ENCODE results near the gene IL16.

IL16 gene

DNA sequence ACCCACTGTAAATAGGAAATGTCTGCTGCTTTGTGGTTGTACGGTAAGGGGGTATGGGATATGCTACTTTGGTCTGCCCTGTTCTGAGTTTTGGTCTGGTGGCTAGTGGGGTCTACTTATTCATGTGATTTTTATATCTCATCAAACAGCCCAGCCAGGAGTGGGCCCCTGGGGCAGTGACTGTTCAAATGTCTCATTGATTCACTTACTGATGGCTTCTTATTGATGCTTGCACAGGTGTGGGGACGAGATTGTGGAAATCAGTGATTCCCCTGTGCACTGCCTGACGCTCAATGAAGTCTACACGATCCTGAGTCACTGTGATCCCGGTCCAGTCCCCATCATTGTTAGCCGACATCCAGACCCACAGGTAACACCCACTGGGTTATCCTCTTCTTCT lies 88.8 kb downstream of the IL16 start:
- H3K27ac ChIP-seq = no peak overlapping the region
- no peak for TF ChIP-seq ZFX (IDR thresholded peaks at IDR 0.05; ENCODE audit: borderline replicate concordance)
- TF ChIP-seq, protein P1, sequence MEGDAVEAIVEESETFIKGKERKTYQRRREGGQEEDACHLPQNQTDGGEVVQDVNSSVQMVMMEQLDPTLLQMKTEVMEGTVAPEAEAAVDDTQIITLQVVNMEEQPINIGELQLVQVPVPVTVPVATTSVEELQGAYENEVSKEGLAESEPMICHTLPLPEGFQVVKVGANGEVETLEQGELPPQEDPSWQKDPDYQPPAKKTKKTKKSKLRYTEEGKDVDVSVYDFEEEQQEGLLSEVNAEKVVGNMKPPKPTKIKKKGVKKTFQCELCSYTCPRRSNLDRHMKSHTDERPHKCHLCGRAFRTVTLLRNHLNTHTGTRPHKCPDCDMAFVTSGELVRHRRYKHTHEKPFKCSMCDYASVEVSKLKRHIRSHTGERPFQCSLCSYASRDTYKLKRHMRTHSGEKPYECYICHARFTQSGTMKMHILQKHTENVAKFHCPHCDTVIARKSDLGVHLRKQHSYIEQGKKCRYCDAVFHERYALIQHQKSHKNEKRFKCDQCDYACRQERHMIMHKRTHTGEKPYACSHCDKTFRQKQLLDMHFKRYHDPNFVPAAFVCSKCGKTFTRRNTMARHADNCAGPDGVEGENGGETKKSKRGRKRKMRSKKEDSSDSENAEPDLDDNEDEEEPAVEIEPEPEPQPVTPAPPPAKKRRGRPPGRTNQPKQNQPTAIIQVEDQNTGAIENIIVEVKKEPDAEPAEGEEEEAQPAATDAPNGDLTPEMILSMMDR (IDR thresholded peaks at IDR 0.05) = no peak

DNA sequence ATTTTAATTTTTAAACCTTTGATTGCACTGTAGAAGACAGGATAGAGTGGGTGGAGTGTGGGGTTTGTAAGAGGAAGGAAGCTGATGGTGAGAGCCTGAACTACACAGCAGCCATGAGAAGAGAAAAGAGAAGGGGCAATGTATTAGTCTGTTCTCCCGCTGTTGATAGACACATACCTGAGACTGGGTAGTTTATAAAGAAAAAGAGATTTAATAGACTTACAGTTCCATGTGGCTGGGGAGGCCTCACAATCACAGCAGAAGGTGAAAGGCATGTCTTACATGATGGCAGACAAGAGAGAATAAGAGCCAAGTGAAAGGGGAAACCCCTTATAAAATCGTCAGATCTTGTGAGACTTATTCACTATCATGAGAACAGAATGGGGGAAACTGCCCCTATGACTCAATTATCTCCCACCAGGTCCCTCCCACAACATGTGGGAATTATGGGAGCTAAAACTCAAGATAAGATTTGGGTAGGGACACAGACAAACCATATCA lies 90.0 kb downstream of the IL16 start:
- TF ChIP-seq, protein P1 (IDR thresholded peaks at IDR 0.05) = no peak
- no peak for TF ChIP-seq ZFX (IDR thresholded peaks at IDR 0.05; ENCODE audit: borderline replicate concordance)
- H3K27ac ChIP-seq = no peak overlapping the region

DNA sequence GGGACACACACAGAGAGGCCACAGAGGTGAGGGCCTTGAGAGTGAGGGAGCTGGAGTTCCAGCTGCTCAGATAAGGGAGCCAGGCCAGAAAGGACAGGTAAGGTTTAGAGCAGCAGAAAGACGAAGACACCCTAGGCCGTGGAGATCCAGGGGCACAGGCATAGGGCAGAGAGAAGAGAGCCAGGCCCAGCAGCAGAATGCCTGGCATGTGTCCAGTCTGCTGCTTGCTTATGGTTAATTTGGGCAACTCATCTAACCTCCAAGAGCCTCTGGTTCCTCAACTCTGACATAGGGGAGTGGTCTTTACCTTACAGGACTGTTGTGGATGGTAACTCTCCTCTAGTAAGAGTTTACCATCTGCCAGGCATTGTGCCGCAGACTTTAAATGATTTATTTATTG lies 91.4 kb downstream of the IL16 start:
- H3K27ac ChIP-seq = no peak overlapping the region
- TF ChIP-seq ZFX (IDR thresholded peaks at IDR 0.05; ENCODE audit: borderline replicate concordance) = no peak
- TF ChIP-seq, protein P1 (IDR thresholded peaks at IDR 0.05) = no peak

DNA sequence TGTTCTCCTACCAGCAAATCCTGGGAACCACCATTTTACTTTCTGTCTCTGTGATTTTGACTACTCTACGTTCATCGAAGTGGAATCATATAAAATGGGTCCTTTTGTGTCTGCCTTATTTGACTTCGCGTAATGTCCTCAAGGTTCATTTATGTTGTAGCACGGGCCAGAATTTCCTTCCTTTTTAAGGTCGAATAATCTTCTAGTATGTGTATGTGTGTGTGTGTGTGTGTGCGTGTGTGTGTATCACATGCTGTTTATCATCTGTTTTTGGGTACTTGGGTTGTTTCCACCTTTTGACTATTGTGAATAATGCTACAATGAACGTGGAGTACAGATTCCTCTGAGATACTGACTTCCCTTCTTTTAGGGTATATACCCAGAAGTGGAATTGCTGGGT lies 91.9 kb downstream of the IL16 start:
- H3K27ac ChIP-seq = no peak overlapping the region
- TF ChIP-seq, protein P1 (IDR thresholded peaks at IDR 0.05) = no peak
- TF ChIP-seq ZFX (IDR thresholded peaks at IDR 0.05; ENCODE audit: borderline replicate concordance) = no peak

DNA sequence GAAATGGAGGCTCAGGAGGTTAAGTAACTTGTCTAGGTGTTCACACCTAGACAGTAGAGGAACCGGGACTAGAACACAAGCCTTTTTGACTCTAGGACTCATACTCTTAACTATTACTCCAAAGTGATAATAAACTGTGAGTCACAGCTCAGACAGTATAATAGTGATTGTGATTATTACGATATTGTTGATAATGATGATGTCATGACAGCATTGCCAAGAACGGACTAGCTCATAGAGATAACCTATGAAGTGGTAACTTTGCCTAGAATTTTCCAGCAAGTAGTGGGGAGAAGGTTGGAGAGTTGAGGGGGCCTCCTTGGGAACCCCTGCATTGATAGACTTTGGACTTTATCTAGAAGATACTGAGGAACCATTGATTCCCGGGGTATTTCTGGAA lies 93.2 kb downstream of the IL16 start:
- H3K27ac ChIP-seq = no peak overlapping the region
- TF ChIP-seq, protein P1 (IDR thresholded peaks at IDR 0.05) = no peak
- TF ChIP-seq ZFX (IDR thresholded peaks at IDR 0.05; ENCODE audit: borderline replicate concordance) = no peak

DNA sequence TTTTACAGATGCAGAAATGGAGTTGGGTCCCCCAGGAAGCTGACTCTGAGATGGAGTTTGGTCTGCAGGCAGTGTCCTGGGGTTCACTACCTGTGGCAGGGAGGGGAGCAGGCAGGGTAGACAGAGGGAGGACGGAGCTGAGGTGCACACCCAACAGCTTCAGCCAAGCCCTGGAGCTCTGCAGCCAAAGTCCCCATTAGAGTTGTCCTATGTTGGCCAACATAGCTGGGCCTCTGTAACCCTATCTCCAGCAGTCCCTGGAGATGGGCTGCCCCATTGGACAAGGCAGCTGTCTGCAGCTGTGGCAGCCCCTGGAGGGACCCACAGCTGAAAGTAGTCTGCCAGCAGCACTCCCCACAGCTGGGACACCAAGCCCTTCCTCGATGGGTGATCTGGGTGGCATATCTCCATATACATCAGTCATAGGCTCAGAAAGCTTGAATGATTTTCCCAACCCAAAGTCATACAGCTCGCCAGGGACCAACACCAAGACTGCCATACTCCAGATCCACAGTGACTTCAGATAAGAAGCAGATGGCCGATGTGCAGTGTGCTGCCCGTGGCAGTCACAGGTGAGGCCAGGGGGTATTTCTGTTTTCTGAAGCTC lies 95.3 kb downstream of the IL16 start:
- H3K27ac ChIP-seq = no peak overlapping the region

DNA sequence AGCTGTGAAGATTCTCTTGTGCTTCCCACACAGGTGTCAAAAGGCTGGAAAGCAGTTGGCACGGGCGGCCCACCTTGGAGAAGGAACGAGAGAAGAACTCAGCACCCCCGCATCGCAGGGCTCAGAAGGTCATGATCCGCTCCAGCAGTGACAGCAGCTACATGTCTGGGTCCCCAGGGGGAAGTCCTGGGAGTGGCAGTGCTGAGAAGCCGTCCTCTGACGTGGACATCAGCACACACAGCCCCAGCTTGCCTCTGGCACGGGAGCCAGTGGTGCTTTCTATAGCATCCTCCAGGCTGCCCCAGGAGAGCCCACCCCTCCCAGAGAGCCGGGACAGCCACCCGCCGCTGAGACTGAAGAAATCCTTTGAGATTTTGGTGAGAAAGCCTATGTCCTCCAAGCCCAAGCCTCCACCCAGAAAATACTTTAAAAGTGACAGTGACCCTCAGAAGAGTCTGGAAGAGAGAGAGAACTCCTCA lies 95.9 kb downstream of the IL16 start:
- TF ChIP-seq, protein P1 (IDR thresholded peaks at IDR 0.05) = no peak
- no peak for TF ChIP-seq ZFX (IDR thresholded peaks at IDR 0.05; ENCODE audit: borderline replicate concordance)
- no peak overlapping the region for H3K27ac ChIP-seq

More for the DNA sequence above, 95.3 kb downstream of the IL16 start:
- TF ChIP-seq, protein P1 (IDR thresholded peaks at IDR 0.05) = no peak
- no peak for TF ChIP-seq ZFX (IDR thresholded peaks at IDR 0.05; ENCODE audit: borderline replicate concordance)

All from 22Rv1 (cell line).